Kasumi-1 (cell line): ENCODE data around the gene EZH2.

Experiments
- DNase-seq, 2 experiments: peaks; one replicate each; lab custom pipeline; 2025; lab: John Stamatoyannopoulos, UW

EZH2 gene

DNA sequence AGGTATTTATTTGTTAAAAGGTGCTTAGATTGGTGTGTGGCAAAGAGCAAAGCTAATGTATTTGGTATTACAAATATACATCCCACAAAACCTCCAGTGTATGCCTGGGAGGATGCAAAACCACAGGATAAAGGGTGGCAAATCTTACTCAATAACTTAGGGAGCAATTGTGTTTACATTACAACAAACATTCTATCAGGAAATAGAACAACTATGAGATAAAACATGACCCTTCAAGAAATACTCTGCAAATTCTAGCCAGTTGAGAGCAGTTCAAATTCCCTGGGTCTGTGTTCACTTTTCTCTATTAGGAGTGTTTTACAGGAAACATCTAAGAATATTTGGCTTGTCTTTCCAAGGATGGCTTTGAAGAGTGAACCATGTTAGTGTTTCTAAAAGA, 120.5 kb downstream of the EZH2 start:
- no peak for DNase-seq

DNA sequence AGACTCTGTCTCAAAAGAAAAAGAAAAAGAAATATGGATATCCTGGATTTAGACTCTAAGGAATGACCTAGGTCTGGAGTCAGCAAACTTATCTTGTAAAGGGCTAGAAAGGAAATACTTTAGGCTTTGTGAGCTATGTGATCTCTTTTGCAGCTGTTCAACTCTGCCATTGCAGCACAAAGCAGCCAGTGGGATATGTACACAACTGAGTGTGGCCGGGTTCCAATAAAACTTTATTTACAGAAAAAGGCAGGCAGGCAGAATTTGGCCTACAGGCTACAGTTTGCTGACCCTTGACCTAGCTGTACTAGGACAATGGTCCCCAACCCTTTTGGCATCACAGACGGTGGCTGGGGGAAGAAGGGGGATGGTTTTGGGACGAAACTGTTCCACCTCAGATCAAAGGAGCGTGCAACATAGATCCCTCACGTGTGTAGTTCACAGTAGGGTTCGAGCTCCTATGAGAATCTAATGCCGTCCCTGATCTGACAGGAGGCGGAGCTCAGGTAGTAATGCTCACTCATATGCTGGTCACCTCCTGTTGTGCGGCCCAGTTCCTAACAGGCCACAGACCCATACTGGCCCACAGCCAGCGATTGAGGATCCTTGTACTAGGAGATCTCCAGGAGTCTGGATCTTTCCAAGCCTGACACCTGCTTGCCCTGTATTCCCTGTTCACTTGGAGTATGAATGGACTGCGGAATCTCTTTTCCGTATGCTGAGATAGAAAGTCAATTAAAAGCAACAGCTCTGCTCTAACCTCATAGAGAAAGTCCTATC, 122.4 kb downstream of the EZH2 start:
- no peak for DNase-seq
